RPMI7951 (cell line): ENCODE measurements around the gene EXOC3L1. TPM values are rescaled to one million over a fixed set of nuclear protein-coding genes. Genes with fewer than 3 reads are reported as not detected.

Experiments
- DNase-seq: peaks from one replicate; pipeline ENCODE4 v3.0.0-alpha.2; 2012; ENCODE audit warnings: low read depth
- total RNA-seq: library from RNA; depleted of rRNA; stranded (reverse); fragments of >200 nt; shearing (Covaris generic); gene quantifications from 2 replicates; pipeline ENCODE4 v1.2.3, GENCODE V29; 2014; rRNA removed

EXOC3L1 gene
- total RNA-seq, 1 experiment from 2014 or later, result 0.60 TPM

GRCh38 chr16:67149276-67150046 lies 40.5 kb downstream of the EXOC3L1 start:
- no peak for DNase-seq

DNA sequence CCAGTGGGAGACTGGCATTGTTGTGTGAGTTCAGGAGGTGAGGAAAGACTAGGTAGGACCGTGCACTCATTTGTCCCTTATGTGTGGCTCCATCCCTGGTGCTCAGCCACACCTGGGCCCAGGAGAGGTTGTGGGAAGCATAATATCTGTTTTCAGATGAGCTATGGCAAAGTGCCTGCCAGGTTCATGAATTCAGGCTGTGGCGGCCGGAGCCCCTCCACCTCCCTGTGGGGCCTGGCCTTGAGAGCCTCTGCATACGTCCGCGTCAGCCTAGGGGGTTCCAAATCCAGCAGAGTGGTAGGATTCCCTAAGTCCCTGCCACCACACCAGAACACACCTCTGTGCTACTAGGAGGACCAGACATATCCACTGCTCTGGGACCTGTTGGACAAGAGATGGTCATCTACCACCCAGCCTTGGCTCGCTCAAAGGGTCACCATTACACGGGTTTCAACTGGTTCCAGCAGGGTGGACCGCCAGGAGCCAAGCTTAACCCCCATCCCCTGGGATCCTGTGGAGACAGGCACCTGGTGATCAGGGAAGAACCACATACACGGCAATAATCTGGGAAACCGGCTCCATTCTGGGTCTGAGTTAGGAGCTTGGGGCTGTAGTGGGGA lies 41.2 kb downstream of the EXOC3L1 start:
- no peak for DNase-seq

DNA sequence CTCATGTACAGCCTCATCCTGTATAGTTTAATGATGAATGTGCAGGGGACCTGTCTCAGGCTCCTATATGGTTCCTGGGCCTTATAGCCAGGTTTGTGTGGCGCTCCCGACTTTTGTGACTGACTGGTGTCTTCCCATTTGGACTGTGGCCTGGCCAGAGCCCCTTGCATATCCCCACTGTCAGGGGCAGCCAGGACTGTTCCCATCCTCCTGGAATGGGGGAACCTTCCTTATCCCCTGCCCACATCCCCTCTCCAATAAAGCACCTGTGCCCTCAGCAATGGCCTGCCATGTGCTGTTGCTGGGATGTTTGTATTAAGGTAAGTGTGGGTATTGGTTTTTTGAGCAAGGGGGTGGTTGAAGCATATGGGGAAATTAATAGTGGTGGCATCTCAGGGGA lies 41.7 kb downstream of the EXOC3L1 start:
- DNase-seq, result no peak

GRCh38 chr16:67147437-67148140 lies 42.3 kb downstream of the EXOC3L1 start:
- no peak for DNase-seq

GRCh38 chr16:67146523-67147357 lies 43.2 kb downstream of the EXOC3L1 start:
- no peak for DNase-seq

DNA sequence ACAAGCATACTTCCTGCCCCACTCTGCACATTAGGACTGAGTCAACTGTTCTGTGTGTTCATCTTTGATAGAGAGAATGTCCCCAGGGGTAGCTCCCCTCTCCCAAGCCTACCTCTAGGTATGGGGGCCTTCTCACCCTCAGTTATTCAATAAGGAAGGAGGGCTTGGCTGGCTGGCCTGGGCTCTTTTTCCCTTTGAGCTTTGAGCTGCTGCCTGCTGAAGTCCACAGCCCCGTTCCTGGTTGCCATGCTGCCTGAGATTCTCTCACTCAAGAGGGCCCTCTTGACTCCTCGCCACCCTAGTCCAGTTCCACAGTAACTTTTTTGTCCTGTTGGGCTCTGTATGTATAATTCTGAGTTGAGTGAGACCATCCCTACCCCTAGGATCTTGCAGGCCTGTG lies 44.2 kb downstream of the EXOC3L1 start:
- DNase-seq, result no peak

DNA sequence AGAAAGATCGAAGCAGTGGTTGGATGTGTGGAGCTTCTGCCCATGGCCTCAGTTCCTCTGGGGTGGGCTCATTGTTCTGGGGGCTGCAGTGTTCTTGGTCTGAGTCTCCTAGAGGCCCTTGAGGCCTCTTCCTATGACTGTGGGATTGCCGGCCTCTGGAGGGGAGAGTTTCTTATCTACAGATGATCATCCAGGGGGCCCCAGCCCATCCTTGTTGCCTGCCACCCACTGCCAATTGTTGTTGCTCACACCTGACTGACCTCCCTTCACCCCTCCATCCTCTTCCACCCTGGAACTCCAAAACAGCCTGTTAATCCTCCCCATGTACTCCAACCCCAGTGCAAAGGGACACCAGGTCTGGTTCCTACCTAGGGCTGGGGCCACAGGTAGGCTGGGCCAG lies 45.0 kb downstream of the EXOC3L1 start:
- no peak for DNase-seq

DNA sequence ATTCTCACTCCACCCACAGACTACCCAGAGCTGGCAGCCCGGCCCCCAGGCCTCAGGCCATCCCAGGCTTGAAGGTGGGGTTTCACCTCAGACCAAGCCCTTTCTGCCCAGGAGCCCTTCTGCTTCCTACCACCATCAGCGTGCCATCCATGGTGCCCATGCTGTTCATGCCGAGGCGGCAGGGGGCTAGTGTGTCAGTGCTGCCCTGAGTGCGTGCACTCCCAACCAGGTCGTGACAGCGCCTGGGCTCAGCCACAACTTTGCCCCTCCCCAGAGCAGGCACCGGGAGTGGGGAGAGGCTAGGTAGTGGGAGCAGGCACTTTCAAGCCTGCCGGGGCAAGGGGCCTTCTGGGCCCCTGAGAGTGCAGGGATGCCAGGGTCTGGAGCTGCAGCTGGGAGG lies 47.6 kb downstream of the EXOC3L1 start:
- DNase-seq, result no peak

DNA sequence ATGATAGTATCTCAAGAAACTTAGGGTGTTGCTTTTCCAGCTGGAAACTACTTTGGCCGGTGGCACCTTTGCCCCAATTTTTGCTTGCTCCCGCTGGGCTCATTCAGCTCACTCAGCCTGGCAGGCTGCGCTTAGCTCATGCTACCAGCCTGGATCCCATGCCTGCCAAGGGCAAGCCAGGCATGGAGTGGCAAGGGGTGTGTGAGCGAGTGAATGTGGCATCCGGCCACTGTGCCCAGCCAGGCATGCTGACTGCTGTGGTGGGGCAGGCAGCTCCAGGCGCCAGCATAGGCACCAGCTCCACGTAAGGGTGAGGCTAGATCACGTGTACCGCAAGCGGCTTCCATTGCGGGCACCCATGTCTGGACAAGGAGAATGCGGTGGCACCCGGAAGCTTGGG lies 48.5 kb downstream of the EXOC3L1 start:
- DNase-seq, result no peak

GRCh38 chr16:67137605-67138004 lies 52.3 kb downstream of the EXOC3L1 start:
- DNase-seq, result no peak

Other genes starting within 250 kb of the EXOC3L1 start
- gene CES3, start 228.9 kb downstream of the EXOC3L1 start, total RNA-seq, result 0.10 TPM in 1 of 2 replicates, not detected in the other
- gene CES4A, start 201.5 kb downstream of the EXOC3L1 start, total RNA-seq, result 0.72 TPM in 1 of 2 replicates, not detected in the other
- 98.3 and 105 TPM in 2 replicates for gene CBFB, start 161.0 kb downstream of the EXOC3L1 start, total RNA-seq
- gene PHAF1, start 80.2 kb downstream of the EXOC3L1 start, total RNA-seq, result 13.7 and 18.0 TPM in 2 replicates
- 24.0 and 25.6 TPM in 2 replicates for gene B3GNT9, start 39.1 kb downstream of the EXOC3L1 start, total RNA-seq
- gene TRADD, start 30.2 kb downstream of the EXOC3L1 start, total RNA-seq, result 13.0 and 29.5 TPM in 2 replicates
- 4.2 and 10.2 TPM in 2 replicates for gene FBXL8, start 30.2 kb downstream of the EXOC3L1 start, total RNA-seq
- 3.7 and 4.7 TPM in 2 replicates for gene HSF4, start 25.4 kb downstream of the EXOC3L1 start, total RNA-seq
- 29.4 and 32.3 TPM in 2 replicates for gene NOL3, start 19.6 kb downstream of the EXOC3L1 start, total RNA-seq
- gene MATCAP1, start 6.2 kb downstream of the EXOC3L1 start, total RNA-seq, result 4.2 and 7.8 TPM in 2 replicates
- gene E2F4, start 2.0 kb upstream of the EXOC3L1 start, total RNA-seq, result 67.9 and 75.9 TPM in 2 replicates
- gene ELMO3, start 9.0 kb upstream of the EXOC3L1 start, total RNA-seq, result 0.48 and 0.78 TPM in 2 replicates
- 37.1 and 48.5 TPM in 2 replicates for gene TMEM208, start 37.0 kb upstream of the EXOC3L1 start, total RNA-seq
- 33.6 and 37.2 TPM in 2 replicates for gene FHOD1, start 57.3 kb upstream of the EXOC3L1 start, total RNA-seq
- 0.98 and 1.1 TPM in 2 replicates for gene SLC9A5, start 58.8 kb upstream of the EXOC3L1 start, total RNA-seq
- gene PLEKHG4, start 89.4 kb upstream of the EXOC3L1 start, total RNA-seq, result 2.9 and 4.9 TPM in 2 replicates
- not detected in 2 replicates for gene KCTD19, start 136.6 kb upstream of the EXOC3L1 start, total RNA-seq
- gene LRRC36, start 136.7 kb upstream of the EXOC3L1 start, total RNA-seq, result not detected in 2 replicates
- 0.24 and 0.29 TPM in 2 replicates for gene TPPP3, start 203.4 kb upstream of the EXOC3L1 start, total RNA-seq
- 1.4 and 2.0 TPM in 2 replicates for gene ZDHHC1, start 226.3 kb upstream of the EXOC3L1 start, total RNA-seq
- gene HSD11B2, start 241.0 kb upstream of the EXOC3L1 start, total RNA-seq, result not detected in 2 replicates